A549 (cell line): ENCODE results near the gene RABGAP1L.

ENCODE experiments used
- CHD2 ChIP-seq: fragments of 150-350 bp; IDR thresholded peaks from 2 replicates; pipeline ENCODE4 v1.6.1; 2014; ENCODE audit warnings: low read length; ENCODE audit not compliant: partially characterized antibody
- EP300 ChIP-seq, 2 experiments: fragments of >200 bp; sonication (Bioruptor Twin); formaldehyde crosslinking; IDR thresholded peaks; 2 replicates in 1 of 2; 3 replicates in 1 of 2; pipeline ENCODE4 v1.6.1; 2016 to 2017
- GATA3 ChIP-seq: IDR thresholded peaks from 2 replicates; pipeline ENCODE4 v1.6.1; 2012; ENCODE audit warnings: borderline replicate concordance
- HOXB13 ChIP-seq: fragments of 250-450 bp; sonication (Bioruptor Pico); IDR thresholded peaks from 2 replicates; pipeline ENCODE4 v1.5.0; 2020; ENCODE audit warnings: low read depth, mild to moderate bottlenecking, moderate library complexity
- MAFK ChIP-seq: fragments of 450-650 bp; IDR thresholded peaks from 2 replicates; pipeline ENCODE4 v1.6.1; 2014; ENCODE audit not compliant: partially characterized antibody
- MAZ ChIP-seq: fragments of 150-350 bp; IDR thresholded peaks from 2 replicates; pipeline ENCODE4 v1.6.1; 2014; ENCODE audit warnings: antibody characterized with exemption, low read depth, low read length, borderline replicate concordance
- NFE2L2 ChIP-seq: fragments of 150-350 bp; conservative IDR thresholded peaks from 2 replicates; pipeline ENCODE4 v1.6.1; 2014; ENCODE audit warnings: low read length
- POLR2A ChIP-seq: IDR thresholded peaks from 2 replicates; pipeline ENCODE4 v1.6.1; 2012; ENCODE audit warnings: mild to moderate bottlenecking, low read length
- RAD21 ChIP-seq, 2 experiments: fragments of >200 bp in 1 of 2; sonication (Bioruptor Twin) in 1 of 2; formaldehyde crosslinking in 1 of 2; IDR thresholded peaks in 1 of 2; conservative IDR thresholded peaks in 1 of 2; 2 replicates in 1 of 2; 3 replicates in 1 of 2; pipeline ENCODE4 v1.6.1; 2012 to 2018; ENCODE audit warnings: inconsistent platforms in 1 of 2
- RFX5 ChIP-seq: fragments of 450-650 bp; IDR thresholded peaks from 2 replicates; pipeline ENCODE4 v1.7.1; 2014; ENCODE audit warnings: antibody characterized with exemption, mild to moderate bottlenecking, moderate library complexity
- RNF2 ChIP-seq: fragments of 200-600 bp; sonication (generic); IDR thresholded peaks from 2 replicates; pipeline ENCODE4 v1.6.1; 2016; ENCODE audit warnings: low read depth, mild to moderate bottlenecking, antibody characterized with exemption, moderate library complexity, borderline replicate concordance
- TF ChIP-seq, protein P1 (sequence below): fragments of >200 bp; sonication (Bioruptor Twin); formaldehyde crosslinking; IDR thresholded peaks from 3 replicates; pipeline ENCODE4 v1.5.1; 2016
- TF ChIP-seq, protein P2 (sequence below): IDR thresholded peaks from 2 replicates; pipeline ENCODE4 v1.6.1; 2012

- TF ChIP-seq CHD2 (no peak), POLR2A (no peak), MAZ (no peak), NFE2L2 (no peak), RAD21 (conservative IDR thresholded peaks at IDR 0.05 in 1 of 2, IDR thresholded peaks at IDR 0.05 in 1 of 2) (no peak), GATA3 (no peak), EP300 (IDR thresholded peaks at IDR 0.05) (no peak), HOXB13 (CRISPR knock-in tag) (no peak), RNF2 (no peak), RFX5 (no peak), MAFK (no peak)
- TF ChIP-seq, protein P1, sequence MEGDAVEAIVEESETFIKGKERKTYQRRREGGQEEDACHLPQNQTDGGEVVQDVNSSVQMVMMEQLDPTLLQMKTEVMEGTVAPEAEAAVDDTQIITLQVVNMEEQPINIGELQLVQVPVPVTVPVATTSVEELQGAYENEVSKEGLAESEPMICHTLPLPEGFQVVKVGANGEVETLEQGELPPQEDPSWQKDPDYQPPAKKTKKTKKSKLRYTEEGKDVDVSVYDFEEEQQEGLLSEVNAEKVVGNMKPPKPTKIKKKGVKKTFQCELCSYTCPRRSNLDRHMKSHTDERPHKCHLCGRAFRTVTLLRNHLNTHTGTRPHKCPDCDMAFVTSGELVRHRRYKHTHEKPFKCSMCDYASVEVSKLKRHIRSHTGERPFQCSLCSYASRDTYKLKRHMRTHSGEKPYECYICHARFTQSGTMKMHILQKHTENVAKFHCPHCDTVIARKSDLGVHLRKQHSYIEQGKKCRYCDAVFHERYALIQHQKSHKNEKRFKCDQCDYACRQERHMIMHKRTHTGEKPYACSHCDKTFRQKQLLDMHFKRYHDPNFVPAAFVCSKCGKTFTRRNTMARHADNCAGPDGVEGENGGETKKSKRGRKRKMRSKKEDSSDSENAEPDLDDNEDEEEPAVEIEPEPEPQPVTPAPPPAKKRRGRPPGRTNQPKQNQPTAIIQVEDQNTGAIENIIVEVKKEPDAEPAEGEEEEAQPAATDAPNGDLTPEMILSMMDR, result no peak
- TF ChIP-seq, protein P2, sequence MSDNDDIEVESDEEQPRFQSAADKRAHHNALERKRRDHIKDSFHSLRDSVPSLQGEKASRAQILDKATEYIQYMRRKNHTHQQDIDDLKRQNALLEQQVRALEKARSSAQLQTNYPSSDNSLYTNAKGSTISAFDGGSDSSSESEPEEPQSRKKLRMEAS, result no peak
Measured at GRCh38 chr1:174794861-174795260, 635.5 kb downstream of the RABGAP1L start.
